DMS79 (cell line): ENCODE results near the gene MAST2.
"Not testable (repeated sequence)": the region's sequence is repeated elsewhere in the genome, so short reads cannot be mapped to it uniquely, and the experiment has no call there.

Experiments used
- DNase-seq: peaks from one replicate; lab custom pipeline; 2025; lab: John Stamatoyannopoulos, UW

MAST2 gene

GRCh38 chr1:45814776-45815175, 11.4 kb downstream of the MAST2 start:
- no peak for DNase-seq

- no peak for DNase-seq
These were observed 12.5 kb downstream of the MAST2 start for GRCh38 chr1:45815667-45816458.

GRCh38 chr1:45820173-45820572, 16.8 kb downstream of the MAST2 start:
- no peak for DNase-seq

- no peak for DNase-seq
These were observed 17.4 kb downstream of the MAST2 start for GRCh38 chr1:45820788-45821187.

- no peak for DNase-seq
These were observed 19.2 kb downstream of the MAST2 start for GRCh38 chr1:45822644-45823043.

GRCh38 chr1:45824607-45825006, 21.2 kb downstream of the MAST2 start:
- no peak for DNase-seq

- DNase-seq, result no peak
These were observed 23.8 kb downstream of the MAST2 start for GRCh38 chr1:45827256-45827655.

GRCh38 chr1:45828841-45829240, 25.4 kb downstream of the MAST2 start:
- no peak for DNase-seq

GRCh38 chr1:45833361-45833760, 29.9 kb downstream of the MAST2 start:
- DNase-seq, result no peak

- DNase-seq, result no peak
These were observed 31.3 kb downstream of the MAST2 start for GRCh38 chr1:45834689-45835088.

GRCh38 chr1:45836451-45836850, 33.0 kb downstream of the MAST2 start:
- no peak for DNase-seq

GRCh38 chr1:45836861-45837260, 33.4 kb downstream of the MAST2 start:
- DNase-seq, result not testable (repeated sequence)

- DNase-seq, result not testable (repeated sequence)
These were observed 34.9 kb downstream of the MAST2 start for GRCh38 chr1:45838322-45838721.

GRCh38 chr1:45840704-45841103, 37.3 kb downstream of the MAST2 start:
- peak; percentile 82 for DNase-seq

- DNase-seq, result no peak
These were observed 39.4 kb downstream of the MAST2 start for GRCh38 chr1:45842786-45843185.

- DNase-seq, result no peak
These were observed 40.1 kb downstream of the MAST2 start for GRCh38 chr1:45843474-45843905.

GRCh38 chr1:45844000-45844399, 40.6 kb downstream of the MAST2 start:
- DNase-seq, result not testable (repeated sequence)

GRCh38 chr1:45846931-45847330, 43.5 kb downstream of the MAST2 start:
- DNase-seq, result no peak

GRCh38 chr1:45848097-45848496, 44.7 kb downstream of the MAST2 start:
- DNase-seq, result no peak

- no peak for DNase-seq
These were observed 45.3 kb downstream of the MAST2 start for GRCh38 chr1:45848714-45849113.

- DNase-seq, result no peak
These were observed 46.6 kb downstream of the MAST2 start for GRCh38 chr1:45850017-45850416.

GRCh38 chr1:45854724-45855123, 51.3 kb downstream of the MAST2 start:
- DNase-seq, result no peak

GRCh38 chr1:45857101-45857700, 53.8 kb downstream of the MAST2 start:
- DNase-seq, result no peak
